Karpas-422 (cell line): ENCODE measurements around the gene SALL1. TPM values are rescaled to one million over a fixed set of nuclear protein-coding genes. Genes with fewer than 3 reads are reported as not detected.

ENCODE experiments used
- DNase-seq: peaks from one replicate; pipeline ENCODE4 v3.0.0-alpha.2; 2015
- H2AFZ ChIP-seq: fragments of 200-600 bp; sonication (generic); 2 replicates; pipeline ENCODE4 v1.6.1; 2014; ENCODE audit warnings: antibody characterized with exemption, low read length, mixed read lengths
- H3K27ac ChIP-seq: fragments of 200-600 bp; sonication (generic); 2 replicates; pipeline ENCODE4 v1.5.1; 2014; ENCODE audit warnings: mild to moderate bottlenecking, low read length, moderate library complexity
- H3K27me3 ChIP-seq: fragments of 200-600 bp; sonication (generic); 2 replicates; pipeline ENCODE4 v1.6.1; 2014; ENCODE audit warnings: low read length, mixed read lengths
- H3K36me3 ChIP-seq: fragments of 200-600 bp; sonication (generic); 2 replicates; pipeline ENCODE4 v1.6.1; 2014; ENCODE audit warnings: low read length, mixed read lengths; ENCODE audit not compliant: insufficient read depth
- H3K4me1 ChIP-seq: fragments of 200-600 bp; sonication (generic); 2 replicates; pipeline ENCODE4 v1.6.1; 2014; ENCODE audit warnings: mild to moderate bottlenecking, low read length, mixed read lengths
- H3K4me2 ChIP-seq: fragments of 200-600 bp; sonication (generic); 2 replicates; pipeline ENCODE4 v1.6.1; 2014; ENCODE audit warnings: low read length, low read depth, mild to moderate bottlenecking; ENCODE audit not compliant: poor library complexity, severe bottlenecking
- H3K4me3 ChIP-seq: fragments of 200-600 bp; sonication (generic); 2 replicates; pipeline ENCODE4 v1.5.1; 2014; ENCODE audit warnings: mild to moderate bottlenecking, antibody characterized with exemption, low read length, mixed read lengths
- H3K79me2 ChIP-seq: fragments of 200-600 bp; sonication (generic); 2 replicates; pipeline ENCODE4 v1.6.1; 2014; ENCODE audit warnings: mild to moderate bottlenecking, low read length, mixed read lengths
- H3K9ac ChIP-seq: fragments of 200-600 bp; sonication (generic); 2 replicates; pipeline ENCODE4 v1.6.0; 2014; ENCODE audit warnings: low read length
- H3K9me2 ChIP-seq: fragments of 200-600 bp; sonication (generic), shearing (Covaris generic); replicated peaks from 2 replicates; pipeline ENCODE4 v1.6.0; 2014; ENCODE audit warnings: mild to moderate bottlenecking, low read length, moderate library complexity; ENCODE audit not compliant: insufficient read depth
- H3K9me3 ChIP-seq: fragments of 300-700, 200-600 bp; sonication (generic); 2 replicates; pipeline ENCODE4 v1.6.1; 2014; ENCODE audit warnings: low read length, mixed read lengths
- H4K20me1 ChIP-seq: fragments of 200-600 bp; sonication (generic); 2 replicates; pipeline ENCODE4 v1.6.1; 2014; ENCODE audit warnings: mild to moderate bottlenecking, antibody characterized with exemption, low read length, low read depth; ENCODE audit not compliant: insufficient read depth
- total RNA-seq: library from RNA; depleted of rRNA; stranded (reverse); fragments of >200 nt; shearing (Covaris generic); gene quantifications from 2 replicates; pipeline ENCODE4 v1.2.3, GENCODE V29; 2014; ENCODE audit warnings: low replicate concordance

The SALL1 gene
- total RNA-seq, 1 experiment from 2014 or later: not detected

- Histone ChIP-seq H3K4me3 (no peak overlapping the region), H3K4me1 (no peaks in the 10 kb centered on the region), H3K27me3 (no peaks in the 10 kb centered on the region), H3K27ac (no peak overlapping the region), H3K4me2 (no peak overlapping the region), H3K9me2 (no peaks in the 10 kb centered on the region), H3K9ac (no peak overlapping the region), H3K36me3 (no peaks in the 10 kb centered on the region), H3K9me3 (no peaks in the 10 kb centered on the region), H3K79me2 (no peaks in the 10 kb centered on the region), H4K20me1 (no peaks in the 10 kb centered on the region), H2AFZ (no peak overlapping the region)
- no peak for DNase-seq
Measured at GRCh38 chr16:51163366-51163765, 12.3 kb upstream of the SALL1 start.

GRCh38 chr16:51161440-51162195 is 10.5 kb upstream of the SALL1 start:
- DNase-seq: no peak
- Histone ChIP-seq H2AFZ (no peak overlapping the region), H3K27me3 (no peaks in the 10 kb centered on the region), H3K9me2 (no peaks in the 10 kb centered on the region), H3K9me3 (no peaks in the 10 kb centered on the region), H3K4me3 (no peak overlapping the region), H3K27ac (no peak overlapping the region), H3K4me2 (no peak overlapping the region), H3K9ac (no peak overlapping the region), H3K4me1 (no peaks in the 10 kb centered on the region), H3K36me3 (no peaks in the 10 kb centered on the region), H3K79me2 (no peaks in the 10 kb centered on the region), H4K20me1 (no peaks in the 10 kb centered on the region)

GRCh38 chr16:51159865-51160264 is 8.8 kb upstream of the SALL1 start:
- H3K4me2 ChIP-seq: no peak overlapping the region
- H3K4me1 ChIP-seq: no peaks in the 10 kb centered on the region
- H3K27me3 ChIP-seq: no peaks in the 10 kb centered on the region
- H3K9ac ChIP-seq: no peak overlapping the region
- DNase-seq: no peak
- no peaks in the 10 kb centered on the region; the same call in 1 of the 2 replicates for H3K9me3 ChIP-seq
- no peaks in the 10 kb centered on the region for H4K20me1 ChIP-seq
- H3K9me2 ChIP-seq: no peaks in the 10 kb centered on the region
- no peaks in the 10 kb centered on the region for H3K79me2 ChIP-seq
- no peak overlapping the region for H2AFZ ChIP-seq
- no peaks in the 10 kb centered on the region for H3K36me3 ChIP-seq
- no peak overlapping the region for H3K4me3 ChIP-seq
- no peak overlapping the region for H3K27ac ChIP-seq

- Histone ChIP-seq H3K9me2 (no peaks in the 10 kb centered on the region), H3K9me3 (no peaks in the 10 kb centered on the region; the same call in 1 of the 2 replicates), H2AFZ (no peak overlapping the region), H4K20me1 (no peaks in the 10 kb centered on the region), H3K9ac (no peak overlapping the region), H3K79me2 (no peaks in the 10 kb centered on the region), H3K4me2 (no peak overlapping the region), H3K27me3 (no peaks in the 10 kb centered on the region), H3K4me1 (no peaks in the 10 kb centered on the region), H3K36me3 (no peaks in the 10 kb centered on the region), H3K27ac (no peak overlapping the region), H3K4me3 (no peak overlapping the region)
- DNase-seq: no peak
Measured at GRCh38 chr16:51159296-51159695, 8.2 kb upstream of the SALL1 start.

- no peak overlapping the region for H3K4me3 ChIP-seq
- H3K9me2 ChIP-seq: no peaks in the 10 kb centered on the region
- H3K9ac ChIP-seq: no peak overlapping the region
- H3K79me2 ChIP-seq: no peaks in the 10 kb centered on the region
- H3K9me3 ChIP-seq: peaks cover 6% of the 10 kb centered on the region; the same call in 1 of the 2 replicates
- H3K27me3 ChIP-seq: no peaks in the 10 kb centered on the region
- no peak for DNase-seq
- no peaks in the 10 kb centered on the region for H4K20me1 ChIP-seq
- H2AFZ ChIP-seq: no peak overlapping the region
- H3K27ac ChIP-seq: no peak overlapping the region
- H3K36me3 ChIP-seq: no peaks in the 10 kb centered on the region
- no peaks in the 10 kb centered on the region for H3K4me1 ChIP-seq
- H3K4me2 ChIP-seq: no peak overlapping the region
Measured at GRCh38 chr16:51157698-51158097, 6.6 kb upstream of the SALL1 start.

- H3K36me3 ChIP-seq: no peaks in the 10 kb centered on the region
- H3K9me3 ChIP-seq: peaks cover 6% of the 10 kb centered on the region; the same call in 1 of the 2 replicates
- no peaks in the 10 kb centered on the region for H3K27me3 ChIP-seq
- no peak overlapping the region for H3K9ac ChIP-seq
- no peaks in the 10 kb centered on the region for H3K9me2 ChIP-seq
- H3K27ac ChIP-seq: no peak overlapping the region
- no peak overlapping the region for H3K4me3 ChIP-seq
- H2AFZ ChIP-seq: no peak overlapping the region
- no peaks in the 10 kb centered on the region for H3K79me2 ChIP-seq
- no peaks in the 10 kb centered on the region for H4K20me1 ChIP-seq
- H3K4me2 ChIP-seq: no peak overlapping the region
- DNase-seq: no peak
- H3K4me1 ChIP-seq: no peaks in the 10 kb centered on the region
Measured at GRCh38 chr16:51156807-51157200, 5.7 kb upstream of the SALL1 start.

GRCh38 chr16:51155820-51156806 is 5.0 kb upstream of the SALL1 start:
- H4K20me1 ChIP-seq: no peaks in the 10 kb centered on the region
- H3K4me3 ChIP-seq: no peak overlapping the region
- no peaks in the 10 kb centered on the region for H3K4me1 ChIP-seq
- no peaks in the 10 kb centered on the region for H3K79me2 ChIP-seq
- H3K4me2 ChIP-seq: no peak overlapping the region
- peaks cover 6% of the 10 kb centered on the region; the same call in 1 of the 2 replicates for H3K9me3 ChIP-seq
- no peaks in the 10 kb centered on the region for H3K36me3 ChIP-seq
- no peaks in the 10 kb centered on the region for H3K9me2 ChIP-seq
- no peak overlapping the region for H3K9ac ChIP-seq
- no peak for DNase-seq
- H3K27me3 ChIP-seq: no peaks in the 10 kb centered on the region
- H2AFZ ChIP-seq: no peak overlapping the region
- no peak overlapping the region for H3K27ac ChIP-seq

GRCh38 chr16:51155199-51155607 is 4.1 kb upstream of the SALL1 start:
- no peaks in the 10 kb centered on the region for H3K4me1 ChIP-seq
- H3K4me3 ChIP-seq: no peak overlapping the region
- H3K9ac ChIP-seq: no peak overlapping the region
- no peak overlapping the region for H2AFZ ChIP-seq
- H3K36me3 ChIP-seq: no peaks in the 10 kb centered on the region
- H3K79me2 ChIP-seq: no peaks in the 10 kb centered on the region
- no peaks in the 10 kb centered on the region for H3K27me3 ChIP-seq
- DNase-seq: no peak
- no peaks in the 10 kb centered on the region for H4K20me1 ChIP-seq
- no peaks in the 10 kb centered on the region for H3K9me2 ChIP-seq
- no peak overlapping the region for H3K4me2 ChIP-seq
- no peak overlapping the region for H3K27ac ChIP-seq
- H3K9me3 ChIP-seq: peaks cover 6% of the 10 kb centered on the region; the same call in 1 of the 2 replicates
